ENCODE results near the gene SUSD6. TPM values are rescaled to one million over a fixed set of nuclear protein-coding genes. Genes with fewer than 3 reads are reported as not detected.
"Not testable (repeated sequence)": the region's sequence is repeated elsewhere in the genome, so short reads cannot be mapped to it uniquely, and the experiment has no call there.

Gene SUSD6
- total RNA-seq, 1 donor from 2014 or later: 31.2 TPM

GRCh38 chr14:69713993-69714679 is 102.7 kb downstream of the SUSD6 start:
- TF ChIP-seq, protein P1, sequence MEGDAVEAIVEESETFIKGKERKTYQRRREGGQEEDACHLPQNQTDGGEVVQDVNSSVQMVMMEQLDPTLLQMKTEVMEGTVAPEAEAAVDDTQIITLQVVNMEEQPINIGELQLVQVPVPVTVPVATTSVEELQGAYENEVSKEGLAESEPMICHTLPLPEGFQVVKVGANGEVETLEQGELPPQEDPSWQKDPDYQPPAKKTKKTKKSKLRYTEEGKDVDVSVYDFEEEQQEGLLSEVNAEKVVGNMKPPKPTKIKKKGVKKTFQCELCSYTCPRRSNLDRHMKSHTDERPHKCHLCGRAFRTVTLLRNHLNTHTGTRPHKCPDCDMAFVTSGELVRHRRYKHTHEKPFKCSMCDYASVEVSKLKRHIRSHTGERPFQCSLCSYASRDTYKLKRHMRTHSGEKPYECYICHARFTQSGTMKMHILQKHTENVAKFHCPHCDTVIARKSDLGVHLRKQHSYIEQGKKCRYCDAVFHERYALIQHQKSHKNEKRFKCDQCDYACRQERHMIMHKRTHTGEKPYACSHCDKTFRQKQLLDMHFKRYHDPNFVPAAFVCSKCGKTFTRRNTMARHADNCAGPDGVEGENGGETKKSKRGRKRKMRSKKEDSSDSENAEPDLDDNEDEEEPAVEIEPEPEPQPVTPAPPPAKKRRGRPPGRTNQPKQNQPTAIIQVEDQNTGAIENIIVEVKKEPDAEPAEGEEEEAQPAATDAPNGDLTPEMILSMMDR (IDR thresholded peaks at IDR 0.05): no peak
- Mint-ChIP-seq H3K36me3 (ENCODE audit: unreplicated experiment) (peaks cover 11% of the 10 kb centered on the region), H3K27ac (ENCODE audit: unreplicated experiment) (peak overlapping the region; percentile 6), H3K4me1 (ENCODE audit: unreplicated experiment) (peaks cover 65% of the 10 kb centered on the region), H3K4me3 (ENCODE audit: unreplicated experiment) (no peak overlapping the region), H3K27me3 (ENCODE audit: unreplicated experiment) (no peaks in the 10 kb centered on the region), H3K9me3 (ENCODE audit: unreplicated experiment) (no peaks in the 10 kb centered on the region)
- no peak for DNase-seq (ENCODE audit: extremely low spot score, unreplicated experiment)

- H3K27ac Mint-ChIP-seq (ENCODE audit: unreplicated experiment): peak overlapping the region; percentile 90
- TF ChIP-seq, protein P1 (IDR thresholded peaks at IDR 0.05): no peak
- H3K4me1 Mint-ChIP-seq (ENCODE audit: unreplicated experiment): peaks cover 68% of the 10 kb centered on the region
- no peaks in the 10 kb centered on the region for H3K9me3 Mint-ChIP-seq (ENCODE audit: unreplicated experiment)
- peak; percentile 87 for DNase-seq (ENCODE audit: extremely low spot score, unreplicated experiment)
- H3K27me3 Mint-ChIP-seq (ENCODE audit: unreplicated experiment): no peaks in the 10 kb centered on the region
- H3K4me3 Mint-ChIP-seq (ENCODE audit: unreplicated experiment): no peak overlapping the region
- peaks cover 7% of the 10 kb centered on the region for H3K36me3 Mint-ChIP-seq (ENCODE audit: unreplicated experiment)
Measured at GRCh38 chr14:69715725-69716477, 104.5 kb downstream of the SUSD6 start.

DNA sequence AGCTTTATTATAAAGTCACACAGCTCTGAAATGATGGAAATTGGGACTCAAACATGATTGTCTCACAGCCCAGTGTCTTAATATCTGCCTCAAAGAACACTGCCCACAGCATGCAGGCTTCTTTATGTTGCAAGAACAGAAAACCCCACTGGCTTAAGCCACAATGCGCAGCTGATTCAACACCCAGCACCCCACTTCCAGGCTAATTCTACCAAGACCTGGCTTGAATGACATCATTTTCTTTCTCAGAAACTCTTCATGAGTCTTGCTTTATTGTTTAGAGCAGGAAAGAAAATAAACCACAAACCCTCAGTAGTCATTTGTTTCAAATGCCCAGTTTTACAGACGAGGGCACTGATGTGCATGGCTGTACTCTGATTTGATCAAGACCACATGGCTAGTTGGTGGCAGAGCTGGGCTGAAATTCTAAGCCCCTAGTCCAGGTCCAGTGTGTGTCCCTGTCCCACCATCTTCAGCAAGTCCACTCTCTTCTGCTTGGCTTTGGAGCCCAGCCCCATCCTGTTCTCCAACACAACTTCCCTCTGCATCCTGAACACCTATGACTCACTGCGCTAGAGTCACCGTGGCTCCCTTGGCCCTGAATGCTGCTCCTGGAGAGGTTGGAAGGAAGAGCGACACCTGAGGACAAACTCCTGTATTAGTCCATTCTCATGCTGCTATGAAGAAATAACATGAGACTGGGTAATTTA is 105.2 kb downstream of the SUSD6 start:
- Mint-ChIP-seq H3K27ac (ENCODE audit: unreplicated experiment) (peak overlapping the region; percentile 90), H3K36me3 (ENCODE audit: unreplicated experiment) (peaks cover 2% of the 10 kb centered on the region), H3K4me3 (ENCODE audit: unreplicated experiment) (no peak overlapping the region), H3K9me3 (ENCODE audit: unreplicated experiment) (no peaks in the 10 kb centered on the region), H3K27me3 (ENCODE audit: unreplicated experiment) (no peaks in the 10 kb centered on the region), H3K4me1 (ENCODE audit: unreplicated experiment) (peaks cover 62% of the 10 kb centered on the region)
- TF ChIP-seq, protein P1 (IDR thresholded peaks at IDR 0.05): no peak
- DNase-seq (ENCODE audit: extremely low spot score, unreplicated experiment): no peak

DNA sequence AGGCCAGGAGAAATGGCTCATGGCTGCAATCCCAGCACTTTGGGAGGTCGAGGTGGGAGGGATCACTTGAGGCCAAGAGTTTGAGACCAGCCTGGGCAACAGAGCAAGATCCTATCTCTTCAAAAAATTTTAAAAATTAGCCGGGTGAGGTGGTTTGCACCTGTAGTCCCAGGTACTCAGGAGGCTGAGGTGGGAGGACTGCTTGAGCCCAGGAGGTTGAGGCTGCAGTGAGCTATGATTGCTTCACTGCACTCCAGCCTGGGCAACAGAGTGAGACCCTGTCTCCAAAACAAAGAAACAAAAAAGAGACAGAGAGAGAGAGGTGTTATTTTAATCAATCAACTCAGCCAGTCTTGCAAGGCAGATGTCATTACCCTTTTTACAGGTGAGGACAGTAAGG is 107.2 kb downstream of the SUSD6 start:
- H3K27me3 Mint-ChIP-seq (ENCODE audit: unreplicated experiment); H3K36me3 Mint-ChIP-seq (ENCODE audit: unreplicated experiment); H3K4me3 Mint-ChIP-seq (ENCODE audit: unreplicated experiment); DNase-seq (ENCODE audit: extremely low spot score, unreplicated experiment); H3K27ac Mint-ChIP-seq (ENCODE audit: unreplicated experiment); H3K9me3 Mint-ChIP-seq (ENCODE audit: unreplicated experiment): not testable (repeated sequence)
- peaks cover 42% of the 10 kb centered on the region for H3K4me1 Mint-ChIP-seq (ENCODE audit: unreplicated experiment)

GRCh38 chr14:69719501-69719951 is 108.1 kb downstream of the SUSD6 start:
- DNase-seq (ENCODE audit: extremely low spot score, unreplicated experiment): no peak
- Mint-ChIP-seq H3K36me3 (ENCODE audit: unreplicated experiment) (peaks cover 2% of the 10 kb centered on the region), H3K4me1 (ENCODE audit: unreplicated experiment) (peaks cover 34% of the 10 kb centered on the region), H3K27ac (ENCODE audit: unreplicated experiment) (peak overlapping the region; percentile 44), H3K27me3 (ENCODE audit: unreplicated experiment) (no peaks in the 10 kb centered on the region), H3K4me3 (ENCODE audit: unreplicated experiment) (no peak overlapping the region), H3K9me3 (ENCODE audit: unreplicated experiment) (no peaks in the 10 kb centered on the region)
- TF ChIP-seq, protein P1 (IDR thresholded peaks at IDR 0.05): no peak

All from osteocyte (in vitro differentiated cells).